ENCODE measurements around the gene CARD16. TPM values are rescaled to one million over a fixed set of nuclear protein-coding genes. Genes with fewer than 3 reads are reported as not detected.

The CARD16 gene
- total RNA-seq, 4 donors from 2014 or later = 2.0 to 4.3 (median 2.8) TPM; not detected in 1

GRCh38 chr11:105057432-105057831 lies 12.3 kb upstream of the CARD16 start:
- TF ChIP-seq POLR2A (IDR thresholded peaks at IDR 0.05) (no peak), CTCF (IDR thresholded peaks at IDR 0.05) (no peak)
- Histone ChIP-seq H3K36me3 (no peaks in the 10 kb centered on the region), H3K27me3 (no peaks in the 10 kb centered on the region), H3K9me3 (no peaks in the 10 kb centered on the region), H3K27ac (no peak overlapping the region), H3K4me3 (replicated peaks in 1 of 3) (no peak overlapping the region), H3K4me1 (no peaks in the 10 kb centered on the region)
- WGBS, 2 donors = 64 to 65% methylated on average over 4 of the region's 4 CpGs
- DNase-seq = no peak
- intact Hi-C loops (cut with DNase I) = no loop called here

GRCh38 chr11:105056446-105056845 lies 11.3 kb upstream of the CARD16 start:
- Histone ChIP-seq H3K4me1 (no peaks in the 10 kb centered on the region), H3K36me3 (no peaks in the 10 kb centered on the region), H3K27me3 (no peaks in the 10 kb centered on the region), H3K27ac (no peak overlapping the region), H3K4me3 (replicated peaks in 1 of 3) (no peak overlapping the region), H3K9me3 (no peaks in the 10 kb centered on the region)
- TF ChIP-seq CTCF (IDR thresholded peaks at IDR 0.05) = no peak
- DNase-seq = no peak
- 97 to 100% methylated on average over 1 of the region's 1 CpG for WGBS, 2 donors
- intact Hi-C loops (cut with DNase I) = no loop called here

GRCh38 chr11:105054723-105055493 lies 9.8 kb upstream of the CARD16 start:
- Histone ChIP-seq H3K4me3 (replicated peaks in 1 of 3) (no peak overlapping the region), H3K27me3 (no peaks in the 10 kb centered on the region), H3K27ac (no peak overlapping the region), H3K36me3 (no peaks in the 10 kb centered on the region), H3K4me1 (no peaks in the 10 kb centered on the region), H3K9me3 (no peaks in the 10 kb centered on the region)
- TF ChIP-seq POLR2A (IDR thresholded peaks at IDR 0.05) = no peak
- no peak for TF ChIP-seq CTCF (IDR thresholded peaks at IDR 0.05)
- WGBS, 2 donors = 46 to 92% methylated on average over 2 of the region's 2 CpGs
- intact Hi-C loops (cut with DNase I) = no loop called here
- DNase-seq = no peak

GRCh38 chr11:105052487-105052886 lies 7.4 kb upstream of the CARD16 start:
- Histone ChIP-seq H3K4me3 (replicated peaks in 1 of 3) (no peak overlapping the region), H3K9me3 (no peaks in the 10 kb centered on the region), H3K27me3 (no peaks in the 10 kb centered on the region), H3K27ac (no peak overlapping the region), H3K36me3 (no peaks in the 10 kb centered on the region), H3K4me1 (no peaks in the 10 kb centered on the region)
- no peak for TF ChIP-seq CTCF (IDR thresholded peaks at IDR 0.05)
- TF ChIP-seq POLR2A (IDR thresholded peaks at IDR 0.05) = no peak
- intact Hi-C loops (cut with DNase I) = no loop called here
- WGBS, 2 donors = 84 to 88% methylated on average over 3 of the region's 3 CpGs
- no peak for DNase-seq

GRCh38 chr11:105051559-105051958 lies 6.4 kb upstream of the CARD16 start:
- DNase-seq = no peak
- intact Hi-C loops (cut with DNase I) = no loop called here
- no peaks in the 10 kb centered on the region for H3K36me3 ChIP-seq
- no peaks in the 10 kb centered on the region for H3K4me1 ChIP-seq
- no peak overlapping the region for H3K4me3 ChIP-seq (replicated peaks in 1 of 3)
- no peaks in the 10 kb centered on the region for H3K27me3 ChIP-seq
- WGBS, 2 donors = 95% methylated on average over 2 of the region's 2 CpGs
- no peak overlapping the region for H3K27ac ChIP-seq
- H3K9me3 ChIP-seq = no peaks in the 10 kb centered on the region
- no peak for TF ChIP-seq CTCF (IDR thresholded peaks at IDR 0.05)
- no peak for TF ChIP-seq POLR2A (IDR thresholded peaks at IDR 0.05)

All from thyroid gland (tissue), 4 donors.